Peyer's patch (tissue), 4 donors: Measurements from ENCODE around the gene TMPRSS3.

ENCODE experiments used
- POLR2A ChIP-seq, 2 donors: fragments of 450-650 bp; IDR thresholded peaks; one replicate each; pipeline ENCODE4 v1.5.1; 2017; ENCODE audit warnings: antibody characterized with exemption in 2 of 2, mild to moderate bottlenecking in 2 of 2, moderate library complexity in 2 of 2
- TF ChIP-seq, protein P1 (sequence below), 6 experiments: fragments of 450-650 bp in 4 of 6; fragments of 200-600 bp in 2 of 6; sonication (generic) in 1 of 6; IDR thresholded peaks; one replicate each; pipeline ENCODE4 v1.5.1; 2017 to 2019; ENCODE audit warnings: antibody characterized with exemption in 6 of 6, mild to moderate bottlenecking in 3 of 6, moderate library complexity in 1 of 6

GRCh38 chr21:42417533-42417932 is 21.7 kb upstream of the TMPRSS3 start:
- TF ChIP-seq, protein P1, sequence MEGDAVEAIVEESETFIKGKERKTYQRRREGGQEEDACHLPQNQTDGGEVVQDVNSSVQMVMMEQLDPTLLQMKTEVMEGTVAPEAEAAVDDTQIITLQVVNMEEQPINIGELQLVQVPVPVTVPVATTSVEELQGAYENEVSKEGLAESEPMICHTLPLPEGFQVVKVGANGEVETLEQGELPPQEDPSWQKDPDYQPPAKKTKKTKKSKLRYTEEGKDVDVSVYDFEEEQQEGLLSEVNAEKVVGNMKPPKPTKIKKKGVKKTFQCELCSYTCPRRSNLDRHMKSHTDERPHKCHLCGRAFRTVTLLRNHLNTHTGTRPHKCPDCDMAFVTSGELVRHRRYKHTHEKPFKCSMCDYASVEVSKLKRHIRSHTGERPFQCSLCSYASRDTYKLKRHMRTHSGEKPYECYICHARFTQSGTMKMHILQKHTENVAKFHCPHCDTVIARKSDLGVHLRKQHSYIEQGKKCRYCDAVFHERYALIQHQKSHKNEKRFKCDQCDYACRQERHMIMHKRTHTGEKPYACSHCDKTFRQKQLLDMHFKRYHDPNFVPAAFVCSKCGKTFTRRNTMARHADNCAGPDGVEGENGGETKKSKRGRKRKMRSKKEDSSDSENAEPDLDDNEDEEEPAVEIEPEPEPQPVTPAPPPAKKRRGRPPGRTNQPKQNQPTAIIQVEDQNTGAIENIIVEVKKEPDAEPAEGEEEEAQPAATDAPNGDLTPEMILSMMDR (IDR thresholded peaks at IDR 0.05): no peak
- TF ChIP-seq POLR2A (IDR thresholded peaks at IDR 0.05): no peak
